Left hindlimb (tissue), 1 donor: ENCODE data around the gene PRLH.

Experiments
- DNase-seq: peaks from one replicate; pipeline ENCODE4 v3.0.0-alpha.2; 2018

PRLH gene

DNA sequence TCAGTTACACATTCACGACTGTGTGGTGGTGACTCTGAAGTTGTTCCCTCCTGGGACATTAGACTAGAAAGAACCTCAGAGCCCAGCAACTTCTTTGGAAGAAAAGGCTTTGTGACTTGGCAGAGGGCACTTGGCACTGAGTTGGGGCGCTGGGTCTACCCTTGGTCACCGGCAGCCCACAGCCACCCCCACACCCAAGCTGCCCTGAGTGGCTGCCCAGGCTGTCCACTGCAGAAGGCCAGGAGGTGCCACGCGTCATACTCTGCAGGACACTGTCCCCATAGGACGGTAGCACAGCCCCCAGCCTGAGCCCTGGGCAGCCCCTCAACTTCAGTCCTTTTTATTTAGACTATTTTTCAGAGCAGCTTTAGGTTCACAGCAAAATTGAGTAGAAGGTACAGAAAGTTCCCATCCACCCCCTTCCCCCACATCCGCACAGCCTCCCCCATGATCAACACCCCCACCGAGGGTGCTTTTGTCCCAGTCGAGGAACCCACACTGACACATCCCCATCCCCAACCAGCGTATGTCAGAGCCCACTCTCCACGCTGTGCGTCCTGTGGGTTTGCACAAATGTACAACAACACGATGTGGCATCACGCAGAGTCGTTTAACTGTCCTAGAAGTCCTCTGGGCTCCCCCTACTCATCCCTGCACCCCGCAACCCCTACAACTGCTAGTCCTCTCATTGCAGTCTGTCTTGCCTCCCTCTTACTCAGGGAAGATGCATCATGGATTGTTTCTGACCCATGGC is 1.1 kb downstream of the PRLH start:
- no peak for DNase-seq

DNA sequence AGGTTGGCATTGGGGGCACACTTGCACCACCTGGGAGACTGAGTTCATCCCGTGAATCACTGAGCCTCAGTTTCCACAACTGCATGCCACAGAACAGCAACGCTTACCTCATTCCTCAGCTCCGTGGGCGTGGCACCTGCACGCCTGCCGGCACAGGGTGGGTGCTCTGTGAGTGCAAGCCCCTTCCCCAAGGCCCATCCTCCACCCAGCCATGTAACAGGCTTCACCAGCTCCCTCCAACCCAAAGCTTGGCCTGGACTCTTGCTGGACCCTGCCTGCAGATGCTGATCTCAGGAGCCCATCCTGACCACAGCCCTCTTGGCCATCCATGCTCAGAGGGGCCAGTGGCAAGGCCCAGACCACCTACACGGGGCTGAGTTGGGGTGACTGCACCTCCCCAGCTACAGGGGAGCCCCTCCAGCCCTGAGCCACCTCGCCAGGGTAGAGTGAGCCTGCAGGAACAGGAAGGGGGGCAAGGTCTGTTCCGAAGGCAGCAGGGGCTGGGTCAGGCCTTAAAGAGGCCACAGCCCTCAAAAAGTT is 1.8 kb downstream of the PRLH start:
- no peak for DNase-seq

- no peak for DNase-seq
Measured at GRCh38 chr2:237569041-237569440, 2.7 kb downstream of the PRLH start.

DNA sequence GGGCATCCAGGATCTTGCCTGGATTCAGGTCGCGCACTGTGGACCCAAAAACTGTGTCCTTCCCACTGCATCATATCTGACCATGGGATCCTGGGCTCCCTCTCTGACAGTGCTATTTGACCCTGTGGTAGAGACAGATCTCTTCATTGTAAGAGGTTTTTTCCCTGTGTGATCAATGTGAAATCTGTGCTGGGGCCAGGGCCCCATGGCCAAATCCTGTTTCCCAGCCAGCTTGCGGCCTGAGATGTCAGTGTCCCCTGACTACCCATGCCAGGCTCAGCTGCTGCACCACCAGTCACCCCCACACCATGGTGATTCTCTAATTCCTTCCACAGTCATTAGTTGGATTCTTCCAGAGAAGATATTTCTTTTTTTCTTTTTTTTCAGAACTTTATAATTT is 3.5 kb downstream of the PRLH start:
- DNase-seq: no peak

DNA sequence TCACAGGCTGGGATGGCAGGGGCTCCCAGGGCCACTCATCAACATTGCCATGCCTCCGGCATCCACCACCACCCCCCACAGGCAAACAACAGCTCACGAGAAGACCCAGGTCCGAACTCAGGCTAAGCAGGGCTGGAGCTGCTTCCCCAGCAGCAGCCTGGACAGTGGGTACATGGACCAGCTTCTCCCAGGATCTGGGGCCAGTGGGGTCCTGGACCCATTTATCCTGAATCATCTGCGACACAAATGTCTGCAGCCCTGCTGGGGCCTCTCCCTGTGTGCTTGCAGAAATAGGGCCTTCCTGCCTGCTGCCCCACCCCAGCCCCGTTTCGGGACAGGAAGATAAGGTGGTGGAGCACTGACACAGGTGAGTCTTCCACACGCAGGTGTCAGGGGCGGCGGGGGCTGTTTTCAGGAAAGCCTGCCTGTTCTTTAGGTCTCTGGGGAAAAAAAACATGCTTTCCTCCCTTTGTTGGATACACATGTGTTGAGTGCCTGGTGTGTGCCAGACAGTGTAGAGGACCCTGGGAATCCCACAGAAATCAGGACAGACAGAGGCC is 4.5 kb downstream of the PRLH start:
- DNase-seq: peak; percentile 8

DNA sequence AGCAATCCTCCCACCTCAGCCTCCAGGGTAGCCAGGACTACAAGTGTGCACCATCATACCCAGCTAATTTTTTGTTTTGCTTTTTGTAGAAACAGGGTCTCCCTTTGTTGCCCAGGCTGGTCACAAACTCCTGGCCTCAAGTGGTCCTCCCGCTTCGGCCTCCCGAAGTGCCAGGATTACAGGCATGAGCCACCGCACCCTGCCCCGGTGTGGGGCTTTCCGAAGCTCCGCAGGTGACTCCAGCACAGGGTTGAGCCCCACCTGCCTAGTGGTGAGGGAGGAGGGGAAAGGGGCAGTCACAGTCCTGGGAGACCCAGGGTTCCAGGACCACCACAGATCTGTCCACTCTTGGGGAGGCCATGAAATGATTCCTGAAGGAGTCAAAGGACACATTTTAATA is 5.2 kb downstream of the PRLH start:
- no peak for DNase-seq

DNA sequence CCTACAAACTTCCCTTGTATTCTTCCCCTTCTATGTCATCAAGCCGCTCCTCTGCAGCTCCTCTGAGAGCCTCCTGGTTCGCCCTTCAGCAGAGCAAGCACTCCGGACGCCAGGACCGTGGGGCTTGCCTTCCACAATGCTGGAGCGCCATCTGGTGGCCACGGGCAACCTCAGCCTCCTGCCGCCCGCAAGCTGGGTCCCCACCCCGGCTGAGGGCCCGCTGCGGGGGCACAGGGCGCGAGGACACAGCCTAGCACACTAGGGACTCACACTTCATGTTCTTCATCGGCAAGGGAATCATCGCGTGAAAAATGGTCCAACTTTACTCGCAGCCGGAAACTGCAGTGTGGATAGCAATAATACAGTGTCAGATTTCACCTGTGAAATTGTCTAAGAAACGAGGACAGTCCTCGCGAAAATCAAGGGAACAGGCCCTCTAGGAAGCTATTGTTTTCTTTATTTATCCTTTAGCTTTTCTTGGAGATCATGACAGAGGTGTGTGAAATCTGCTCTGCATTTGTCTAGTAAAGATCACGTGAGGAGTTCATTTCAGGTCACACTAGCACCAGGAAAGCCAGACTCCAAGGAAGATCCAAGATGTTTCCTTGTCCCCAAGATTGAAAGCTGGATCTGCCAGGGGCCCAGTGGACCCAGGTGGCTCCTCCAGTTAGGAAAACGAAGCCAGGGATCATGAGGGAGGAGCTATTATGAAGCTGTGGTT is 5.8 kb downstream of the PRLH start:
- peak; percentile 91 for DNase-seq

DNA sequence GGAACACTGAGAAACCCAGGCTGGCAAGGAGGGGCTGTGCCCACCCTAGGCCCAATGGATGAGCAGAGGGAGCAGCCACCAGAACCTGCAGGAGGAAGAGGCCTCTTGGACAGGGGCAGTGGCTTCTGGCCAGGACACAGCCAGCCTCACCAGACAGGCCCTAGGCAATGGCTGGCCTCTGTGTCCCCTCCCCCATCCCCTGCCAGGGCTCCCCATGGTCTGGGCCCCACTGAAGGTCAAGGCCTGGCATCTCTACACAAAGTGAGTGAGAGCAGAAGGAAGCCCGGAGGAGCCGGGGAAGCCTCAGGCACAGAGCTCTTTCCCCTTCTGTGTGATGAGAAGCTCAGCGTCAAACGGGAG is 6.3 kb downstream of the PRLH start:
- no peak for DNase-seq

DNA sequence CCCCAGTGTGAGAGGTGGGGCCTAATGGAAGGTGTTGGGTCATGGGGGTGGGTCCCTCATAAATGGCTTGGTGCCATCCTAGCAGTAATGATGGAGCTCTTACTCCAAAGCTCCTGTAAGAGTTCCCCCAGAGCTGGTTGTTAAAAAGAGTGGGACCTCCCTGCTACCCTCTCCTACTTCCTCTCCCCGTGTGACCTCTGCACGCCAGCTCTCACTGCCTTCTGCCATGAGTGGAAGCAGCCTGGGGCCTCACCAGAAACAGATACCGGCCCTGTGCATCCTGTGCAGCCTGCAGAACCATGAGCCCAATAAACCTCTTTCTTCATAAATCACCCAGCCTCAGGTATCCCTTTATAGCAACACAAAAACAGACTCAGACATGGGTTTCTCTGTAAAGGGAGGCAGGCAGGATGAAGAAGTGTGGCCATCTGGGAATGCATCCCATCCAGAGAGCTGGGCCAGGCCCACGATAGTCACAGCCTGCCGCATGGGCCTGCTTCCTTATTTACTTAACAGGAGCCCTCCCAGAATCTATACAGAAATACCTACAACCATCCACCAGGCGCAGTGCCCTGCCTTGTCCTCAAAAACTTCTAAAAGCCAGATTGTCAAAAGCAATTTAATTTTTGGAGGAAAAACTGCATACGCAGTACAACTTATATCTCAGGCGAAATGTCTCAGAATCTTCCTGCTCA is 7.5 kb downstream of the PRLH start:
- DNase-seq: peak; percentile 5

DNA sequence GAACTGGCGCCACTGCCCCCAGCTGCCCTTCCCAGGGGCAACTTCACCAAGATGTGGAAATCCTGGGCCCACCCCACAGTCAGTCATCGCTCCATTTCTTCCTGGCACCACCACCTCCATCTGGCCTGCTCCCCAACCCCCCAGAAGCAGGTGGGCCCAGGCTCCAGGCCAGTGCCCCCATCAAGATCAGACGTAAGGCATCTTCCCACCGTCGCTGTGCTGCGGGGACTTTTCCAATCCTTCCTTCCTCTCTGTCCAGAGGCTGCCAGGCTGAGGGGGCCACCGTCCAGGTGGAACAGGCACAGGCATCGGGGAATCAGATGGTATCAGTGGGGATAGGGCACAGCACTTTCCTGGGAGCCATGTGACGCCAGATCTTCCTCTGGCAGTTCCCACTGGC is 8.1 kb downstream of the PRLH start:
- peak; percentile 23 for DNase-seq

GRCh38 chr2:237574894-237575868 is 8.8 kb downstream of the PRLH start:
- DNase-seq: peak; percentile 42

DNA sequence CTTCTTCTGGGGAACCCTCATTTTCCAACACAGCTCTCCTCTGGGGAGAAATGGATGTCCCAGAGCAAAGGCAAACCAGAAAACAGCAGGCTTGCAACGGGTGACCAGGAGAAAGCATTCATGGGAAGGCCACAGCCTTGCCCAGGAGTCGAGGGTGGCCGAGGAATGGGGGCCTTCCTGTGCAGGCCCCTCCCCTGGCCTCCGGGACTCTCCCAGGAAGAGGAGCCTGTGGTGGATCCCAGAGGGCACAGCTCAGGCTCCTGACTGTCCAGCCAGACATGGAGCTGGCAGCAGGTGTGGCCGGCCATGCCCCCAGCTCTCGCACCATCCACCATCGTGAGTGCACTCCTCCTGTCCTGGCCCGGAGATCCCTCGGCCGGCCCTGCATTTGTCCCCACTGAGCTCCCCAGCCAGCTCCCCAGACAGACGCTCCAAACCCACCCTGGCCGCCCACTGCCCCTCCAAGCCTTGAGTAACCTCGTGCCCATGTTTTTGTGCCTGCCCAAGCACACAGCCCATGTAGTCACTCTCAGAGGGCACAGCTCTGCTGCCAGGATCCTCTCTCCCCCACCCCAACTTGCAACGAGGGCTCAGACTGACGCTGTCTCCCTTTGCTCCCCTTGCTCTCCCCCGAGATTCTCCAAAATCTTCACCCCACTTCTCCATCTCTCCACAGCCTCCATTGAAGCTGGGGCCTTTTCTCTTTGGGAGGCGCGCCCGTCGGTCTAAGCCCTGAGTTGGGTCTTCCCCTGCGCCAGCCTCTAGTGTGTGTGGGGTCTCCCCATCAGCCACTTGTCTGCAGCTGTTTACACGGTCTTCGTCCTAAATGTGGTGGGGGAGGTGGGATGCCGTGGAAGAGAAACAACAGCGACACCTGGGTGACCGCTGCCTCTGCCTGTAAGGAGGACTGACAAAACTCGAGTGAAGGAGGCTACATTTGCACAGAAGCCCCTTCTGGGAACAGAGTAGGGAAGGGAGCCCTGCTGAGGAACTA is 9.8 kb downstream of the PRLH start:
- DNase-seq: peak; percentile 25

DNA sequence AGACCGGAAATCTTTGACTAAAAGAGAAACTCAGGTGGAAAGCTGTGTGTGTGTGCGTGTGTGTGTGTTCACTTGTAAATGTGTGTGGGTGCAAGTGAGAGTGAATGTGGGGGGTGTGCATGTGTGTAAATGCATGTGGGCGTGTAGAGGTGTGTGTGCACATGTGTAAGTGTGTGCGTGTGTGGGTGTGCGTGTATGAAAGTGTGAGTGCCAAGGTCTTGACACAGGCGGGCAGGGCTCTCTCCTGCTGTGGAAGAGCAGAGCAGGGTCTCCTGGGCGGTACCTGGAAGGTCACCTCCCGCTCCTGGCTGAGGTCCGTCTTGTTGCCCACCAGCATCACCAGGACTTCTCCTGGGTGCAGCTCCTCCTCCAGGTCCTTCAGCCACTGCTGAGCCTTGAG is 10.6 kb downstream of the PRLH start:
- DNase-seq: peak; percentile 11

GRCh38 chr2:237577458-237577857 is 11.1 kb downstream of the PRLH start:
- DNase-seq: no peak

GRCh38 chr2:237577956-237578870 is 11.8 kb downstream of the PRLH start:
- no peak for DNase-seq

DNA sequence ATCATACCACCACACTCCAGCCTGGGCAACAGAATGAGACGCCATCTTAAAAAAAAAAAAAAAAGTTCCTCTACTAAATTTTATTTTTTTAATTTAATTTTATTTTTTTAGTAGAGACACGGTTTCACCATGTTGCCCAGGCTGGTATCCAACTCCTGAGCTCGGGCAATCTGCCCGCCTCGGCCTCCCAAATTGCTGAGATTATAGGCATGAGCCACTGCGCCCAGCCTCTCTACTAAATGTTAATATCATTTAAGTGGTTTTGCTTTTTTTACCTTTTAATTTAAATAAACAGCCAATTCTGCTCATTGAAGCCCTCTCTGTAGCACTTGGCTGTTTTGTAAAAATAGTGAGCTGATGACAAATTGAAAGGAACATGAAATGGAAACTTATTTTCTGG is 15.0 kb downstream of the PRLH start:
- no peak for DNase-seq

- peak; percentile 74 for DNase-seq
Measured at GRCh38 chr2:237581751-237582746, 15.7 kb downstream of the PRLH start.
